Measurements from ENCODE around the gene ANKRD60.

ANKRD60 gene

DNA sequence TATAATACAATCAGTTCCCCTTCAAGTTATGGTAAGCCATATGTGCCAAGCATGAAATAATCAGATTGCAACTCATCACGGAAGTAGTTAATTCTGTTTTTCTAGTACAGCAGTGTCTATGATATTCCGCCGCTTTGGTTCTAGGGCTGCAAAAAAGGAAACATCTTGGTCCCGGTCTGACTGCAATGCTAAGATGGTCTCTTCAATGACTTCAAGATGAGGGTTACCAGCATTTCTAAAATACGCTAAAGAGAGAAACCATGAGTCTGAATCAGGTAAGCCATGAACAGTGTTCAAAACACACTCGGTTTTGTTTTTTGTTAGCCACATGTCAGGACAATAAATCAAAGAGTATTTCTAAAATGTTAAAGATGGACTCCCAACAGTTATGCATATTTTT is 3.2 kb upstream of the ANKRD60 start:
- peak in 1 of 2 donors; percentile 44 for DNase-seq (ENCODE audit: low read depth in 2 of 2)
- TF ChIP-seq, protein P1, sequence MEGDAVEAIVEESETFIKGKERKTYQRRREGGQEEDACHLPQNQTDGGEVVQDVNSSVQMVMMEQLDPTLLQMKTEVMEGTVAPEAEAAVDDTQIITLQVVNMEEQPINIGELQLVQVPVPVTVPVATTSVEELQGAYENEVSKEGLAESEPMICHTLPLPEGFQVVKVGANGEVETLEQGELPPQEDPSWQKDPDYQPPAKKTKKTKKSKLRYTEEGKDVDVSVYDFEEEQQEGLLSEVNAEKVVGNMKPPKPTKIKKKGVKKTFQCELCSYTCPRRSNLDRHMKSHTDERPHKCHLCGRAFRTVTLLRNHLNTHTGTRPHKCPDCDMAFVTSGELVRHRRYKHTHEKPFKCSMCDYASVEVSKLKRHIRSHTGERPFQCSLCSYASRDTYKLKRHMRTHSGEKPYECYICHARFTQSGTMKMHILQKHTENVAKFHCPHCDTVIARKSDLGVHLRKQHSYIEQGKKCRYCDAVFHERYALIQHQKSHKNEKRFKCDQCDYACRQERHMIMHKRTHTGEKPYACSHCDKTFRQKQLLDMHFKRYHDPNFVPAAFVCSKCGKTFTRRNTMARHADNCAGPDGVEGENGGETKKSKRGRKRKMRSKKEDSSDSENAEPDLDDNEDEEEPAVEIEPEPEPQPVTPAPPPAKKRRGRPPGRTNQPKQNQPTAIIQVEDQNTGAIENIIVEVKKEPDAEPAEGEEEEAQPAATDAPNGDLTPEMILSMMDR (IDR thresholded peaks at IDR 0.05; ENCODE audit: low read depth, low read length) = no peak
- no peak overlapping the region for H3K4me3 ChIP-seq (replicated peaks in 1 of 2; ENCODE audit: low read depth in 2 of 2, low read length in 2 of 2)

DNA sequence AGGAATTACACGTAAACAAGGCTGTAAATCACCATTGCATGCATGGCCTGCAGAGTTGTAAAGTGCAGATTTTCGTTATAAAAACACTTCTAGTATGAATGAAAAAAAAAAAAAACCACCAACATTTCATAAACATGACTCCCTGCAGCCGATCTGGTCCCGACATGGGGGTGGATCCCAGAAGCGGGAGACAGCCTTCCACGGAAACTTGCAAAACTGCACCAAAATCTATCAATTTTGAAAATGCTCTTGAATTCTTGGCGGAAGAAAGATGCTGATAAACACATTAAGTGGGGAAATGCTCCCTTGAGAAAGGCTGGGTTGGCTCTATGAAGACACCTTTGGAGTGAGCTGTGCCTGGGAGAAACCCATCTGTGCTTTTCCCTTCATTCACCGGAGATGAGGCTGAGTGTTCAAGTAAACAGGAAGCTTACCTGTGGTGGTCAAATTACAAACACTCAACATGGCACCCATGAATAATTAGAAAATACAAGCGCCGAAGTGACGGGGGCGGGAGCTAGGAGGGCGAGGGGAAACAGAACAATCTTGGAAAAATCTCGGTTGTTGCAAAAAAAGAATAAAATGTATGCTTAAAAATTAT is 845 bp upstream of the ANKRD60 start:
- TF ChIP-seq, protein P1 (IDR thresholded peaks at IDR 0.05; ENCODE audit: low read depth, low read length) = no peak
- no peak overlapping the region for H3K4me3 ChIP-seq (replicated peaks in 1 of 2; ENCODE audit: low read depth in 2 of 2, low read length in 2 of 2)
- no peak for DNase-seq (ENCODE audit: low read depth in 2 of 2)

DNA sequence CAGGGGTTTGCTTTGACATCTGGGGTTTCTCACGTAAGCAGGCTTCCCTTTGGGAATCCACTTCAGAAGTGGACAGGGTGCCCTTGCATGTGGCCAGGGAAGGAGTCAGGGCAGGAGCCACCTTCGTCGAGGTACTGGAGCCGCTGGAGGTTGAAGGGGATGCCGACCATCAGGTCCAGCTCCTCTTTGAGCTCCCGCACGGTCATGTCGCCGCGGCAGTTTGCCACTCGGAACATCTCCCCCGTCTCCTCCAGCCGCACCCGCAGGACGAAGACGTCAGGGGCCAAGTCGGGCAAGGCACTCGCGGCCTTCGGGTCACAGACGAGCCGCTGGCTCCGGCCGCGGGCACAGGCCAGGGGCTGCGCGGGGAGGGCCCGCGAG is 360 bp downstream of the ANKRD60 start:
- DNase-seq (ENCODE audit: low read depth in 2 of 2) = peak in 1 of 2 donors; percentile 37
- TF ChIP-seq, protein P1 (IDR thresholded peaks at IDR 0.05; ENCODE audit: low read depth, low read length) = no peak
- H3K4me3 ChIP-seq (replicated peaks in 1 of 2; ENCODE audit: low read depth in 2 of 2, low read length in 2 of 2) = peak overlapping the region; percentile 25 to 39

DNA sequence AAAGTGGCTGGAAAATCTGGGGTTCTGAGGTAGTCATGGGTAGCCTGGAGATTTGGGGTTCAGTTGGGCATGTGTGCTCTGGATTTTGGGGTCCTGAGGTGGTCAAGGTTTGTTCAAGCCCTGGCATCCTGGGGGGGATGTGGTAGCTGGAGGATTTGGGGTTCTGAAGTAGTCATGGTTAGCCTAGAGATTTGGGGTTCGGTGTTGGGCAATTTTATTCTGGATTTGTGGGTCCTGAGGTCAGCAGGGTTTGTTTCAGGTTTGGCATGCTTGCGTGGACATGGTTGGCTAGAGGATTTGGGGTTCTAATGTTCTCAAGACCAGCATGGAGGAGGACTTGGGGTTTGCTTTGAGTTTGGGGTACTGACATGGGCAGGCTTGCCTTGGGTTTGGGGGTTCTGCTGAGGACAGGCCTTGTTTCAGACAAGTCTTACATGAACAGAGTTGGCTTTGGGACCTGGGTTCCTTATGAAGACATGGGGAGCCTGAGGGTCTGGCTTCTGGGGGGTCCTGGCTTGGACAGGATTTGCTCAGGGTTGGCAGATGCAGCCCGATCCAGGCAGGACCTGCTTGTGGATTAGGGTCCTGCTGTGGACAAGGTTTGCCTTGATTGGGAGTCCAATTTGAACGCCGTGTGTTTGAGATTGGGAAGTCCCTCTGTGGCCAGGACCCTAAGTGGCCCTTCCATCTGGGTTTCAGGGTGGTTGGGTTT is 906 bp downstream of the ANKRD60 start:
- TF ChIP-seq, protein P1 (IDR thresholded peaks at IDR 0.05; ENCODE audit: low read depth, low read length) = no peak
- DNase-seq (ENCODE audit: low read depth in 2 of 2) = no peak
- no peak overlapping the region for H3K4me3 ChIP-seq (replicated peaks in 1 of 2; ENCODE audit: low read depth in 2 of 2, low read length in 2 of 2)

DNA sequence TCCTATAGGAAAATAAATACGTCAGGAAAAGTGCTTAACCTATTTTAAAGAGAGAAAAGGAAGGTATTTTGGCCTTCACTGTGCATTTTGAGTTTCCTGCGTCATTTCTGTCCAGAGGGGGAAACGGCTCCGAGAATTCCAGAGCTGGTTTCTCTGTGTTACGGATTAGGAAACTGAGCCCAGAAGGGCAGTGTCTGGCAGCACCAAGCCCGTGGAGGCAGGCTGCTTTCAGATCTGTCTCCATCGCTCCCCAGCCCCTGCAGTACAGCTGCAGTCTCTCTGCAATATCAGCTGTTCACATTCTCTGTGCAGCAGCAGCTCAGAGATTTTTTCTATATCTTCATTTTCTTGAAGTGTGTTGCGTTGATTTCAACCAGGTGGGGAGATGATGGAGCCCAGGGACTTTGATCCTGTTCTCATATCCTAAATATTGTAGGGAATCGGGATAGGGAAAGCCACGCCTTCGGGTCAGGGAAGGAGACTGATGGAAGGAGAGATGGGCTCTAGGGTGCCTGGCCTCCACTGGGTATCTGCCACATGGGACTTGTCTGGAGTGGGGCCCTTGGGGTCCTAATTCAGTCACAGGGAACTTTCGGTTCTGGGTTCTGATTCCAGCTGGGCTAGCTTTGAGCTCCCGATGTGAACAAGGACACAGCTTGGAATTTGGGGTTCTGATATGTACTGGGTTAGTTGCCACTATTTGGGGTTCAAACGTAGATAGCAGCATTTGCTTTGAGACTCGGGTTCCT is 2.8 kb downstream of the ANKRD60 start:
- peak in 1 of 2 donors; percentile 21 for DNase-seq (ENCODE audit: low read depth in 2 of 2)
- TF ChIP-seq, protein P1 (IDR thresholded peaks at IDR 0.05; ENCODE audit: low read depth, low read length) = no peak
- no peak overlapping the region for H3K4me3 ChIP-seq (replicated peaks in 1 of 2; ENCODE audit: low read depth in 2 of 2, low read length in 2 of 2)

DNA sequence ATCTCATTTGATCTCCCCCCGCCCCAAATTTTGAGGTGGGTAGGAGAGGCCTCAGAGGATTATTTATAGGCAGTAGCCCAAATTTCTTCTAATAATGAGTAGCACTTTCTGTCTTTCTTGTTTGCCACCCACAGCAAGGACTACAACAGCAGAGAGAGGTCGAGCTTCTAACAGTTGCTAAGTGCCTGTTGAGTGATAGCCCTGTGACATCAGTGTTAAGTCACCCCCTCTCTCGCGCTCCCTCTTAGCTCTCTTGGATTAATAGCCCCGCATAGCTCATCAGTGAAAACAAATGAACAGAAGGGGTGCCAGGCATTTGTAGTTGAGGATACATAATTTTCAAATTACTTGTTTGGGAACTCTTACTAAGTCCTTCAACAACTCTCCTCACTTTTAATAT is 3.5 kb downstream of the ANKRD60 start:
- DNase-seq (ENCODE audit: low read depth in 2 of 2) = no peak
- H3K4me3 ChIP-seq (replicated peaks in 1 of 2; ENCODE audit: low read depth in 2 of 2, low read length in 2 of 2) = no peak overlapping the region
- TF ChIP-seq, protein P1 (IDR thresholded peaks at IDR 0.05; ENCODE audit: low read depth, low read length) = no peak

Measured in cardiac fibroblast (primary cell).